ENCODE measurements around the gene EVL.
"Not testable (repeated sequence)": the region's sequence is repeated elsewhere in the genome, so short reads cannot be mapped to it uniquely, and the experiment has no call there.

Gene EVL

DNA sequence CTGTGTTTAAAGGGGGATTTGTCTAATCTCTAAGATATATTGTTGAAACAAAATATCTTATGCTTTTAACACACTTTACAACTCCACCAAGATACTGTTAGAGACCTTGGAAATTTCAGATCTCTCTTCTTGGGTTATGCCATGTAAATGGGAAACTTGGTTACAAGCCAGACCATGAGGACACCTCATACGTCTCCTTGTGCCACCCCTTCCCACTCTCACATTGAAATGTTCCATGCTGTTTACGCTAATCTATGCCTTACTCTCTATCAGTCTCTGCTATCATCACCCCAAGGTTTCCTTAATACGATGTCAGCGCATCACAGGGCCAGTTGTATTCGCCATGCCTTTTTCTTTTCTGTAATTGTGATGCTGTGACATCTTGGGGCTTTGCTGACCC lies 107.6 kb downstream of the EVL start:
- DNase-seq (ENCODE audit: low spot score), result no peak

DNA sequence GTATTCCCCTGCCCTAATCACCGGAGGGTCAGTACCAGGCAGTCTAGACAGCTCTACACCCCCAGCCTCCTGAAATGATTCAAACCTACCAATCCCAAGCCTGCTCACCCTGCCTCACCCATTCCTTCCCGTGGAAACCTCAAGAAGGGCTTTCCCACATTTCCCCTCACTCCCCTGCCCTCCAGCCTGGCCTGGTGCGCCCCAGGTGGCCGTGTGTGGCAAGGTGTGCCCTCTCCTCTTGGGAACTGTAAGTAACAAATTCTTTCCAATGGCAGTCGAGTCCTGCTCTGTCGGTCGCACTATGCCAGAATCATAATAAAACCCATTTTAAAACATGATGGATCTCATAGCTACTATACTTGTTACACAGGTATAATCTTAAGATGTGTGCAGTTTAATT lies 108.1 kb downstream of the EVL start:
- no peak for DNase-seq (ENCODE audit: low spot score)

DNA sequence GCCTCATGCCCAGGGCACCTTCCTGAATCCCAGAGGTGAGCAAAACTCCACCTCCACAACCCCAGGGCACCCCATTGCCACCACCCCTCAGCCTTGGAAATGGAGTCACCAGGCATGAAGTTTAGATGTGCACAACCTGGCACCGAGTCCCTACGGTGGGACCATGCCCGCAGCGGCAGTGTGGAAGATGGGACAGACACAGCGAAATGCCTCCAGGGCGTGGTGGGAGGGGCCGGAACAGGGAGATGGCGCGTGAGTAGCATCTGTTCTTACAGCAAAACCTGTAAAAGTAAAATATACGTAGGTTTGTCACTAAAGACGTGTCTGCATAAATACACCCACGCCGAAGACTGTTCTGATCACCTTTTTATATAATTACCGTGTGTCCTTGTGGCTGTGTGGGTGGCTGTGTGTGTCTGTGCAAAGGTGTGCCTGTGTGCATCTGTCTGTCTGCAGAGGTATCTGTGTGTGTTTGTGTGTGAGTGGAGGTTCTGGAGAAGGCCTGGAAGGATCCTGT lies 111.6 kb downstream of the EVL start:
- DNase-seq (ENCODE audit: low spot score), result no peak

DNA sequence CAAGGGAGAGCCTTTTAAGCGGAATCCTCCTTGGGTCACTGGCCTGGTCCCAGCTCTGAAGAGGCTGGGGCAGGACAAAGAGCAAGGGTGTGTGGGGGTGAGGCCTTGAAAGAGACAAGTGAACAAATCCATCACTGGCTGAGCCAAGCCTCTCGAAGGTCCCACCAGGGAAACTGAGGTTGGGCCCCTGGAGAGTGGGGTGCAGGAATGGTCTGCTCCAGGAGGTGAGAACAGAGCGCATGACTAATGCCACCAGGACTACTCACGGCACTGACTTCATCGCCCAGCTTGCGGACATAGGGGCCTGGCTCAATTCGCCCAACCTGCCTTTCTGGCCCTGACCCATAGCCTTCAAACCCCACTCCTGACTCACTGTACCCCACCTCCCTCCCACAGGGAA lies 113.5 kb downstream of the EVL start:
- DNase-seq (ENCODE audit: low spot score), result peak; percentile 23

DNA sequence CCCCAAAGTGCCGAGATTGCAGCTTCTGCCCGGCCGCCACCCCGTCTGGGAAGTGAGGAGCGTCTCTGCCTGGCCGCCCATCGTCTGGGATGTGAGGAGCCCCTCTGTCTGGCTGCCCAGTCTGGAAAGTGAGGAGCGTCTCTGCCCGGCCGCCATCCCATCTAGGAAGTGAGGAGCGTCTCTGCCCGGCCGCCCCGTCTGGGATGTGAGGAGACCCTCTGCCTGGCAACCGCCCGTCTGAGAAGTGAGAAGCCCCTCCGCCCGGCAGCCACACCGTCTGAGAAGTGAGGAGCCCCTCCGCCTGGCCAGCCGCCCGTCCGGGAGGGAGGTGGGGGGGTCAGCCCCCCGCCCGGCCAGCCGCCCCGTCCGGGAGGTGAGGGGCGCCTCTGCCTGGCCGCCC lies 115.4 kb downstream of the EVL start:
- DNase-seq (ENCODE audit: low spot score), result not testable (repeated sequence)

DNA sequence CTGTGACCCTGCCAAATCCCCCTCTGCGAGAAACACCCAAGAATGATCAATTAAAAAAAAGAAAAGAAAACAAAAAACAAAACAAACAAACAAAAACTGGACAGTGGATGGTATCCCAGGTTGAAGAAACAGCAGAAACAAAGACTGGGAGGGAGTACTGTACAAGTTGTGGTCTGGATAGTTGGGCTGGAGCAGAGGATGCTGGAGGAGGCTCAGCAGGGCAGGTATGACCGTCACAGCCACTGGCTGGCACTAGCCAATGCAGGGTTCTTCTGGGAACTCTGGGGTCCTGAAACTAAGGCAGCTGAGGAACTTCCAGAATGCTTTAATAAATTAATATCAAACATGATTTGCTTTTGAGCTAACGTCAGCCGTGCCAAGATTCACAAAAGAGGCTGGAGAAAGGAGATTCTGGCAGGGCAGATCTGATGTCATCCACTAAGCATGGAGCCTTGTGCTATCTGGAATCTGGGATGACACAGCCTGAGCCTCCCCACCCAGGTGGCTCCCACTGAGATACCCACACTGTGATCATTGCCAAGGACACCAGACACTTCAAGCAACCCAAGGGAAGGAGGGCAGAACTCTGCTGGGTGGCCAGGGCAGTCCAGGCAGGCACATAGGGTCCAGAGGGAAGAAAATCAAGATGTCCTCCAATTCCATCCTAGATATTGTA lies 116.8 kb downstream of the EVL start:
- DNase-seq (ENCODE audit: low spot score), result not testable (repeated sequence)

DNA sequence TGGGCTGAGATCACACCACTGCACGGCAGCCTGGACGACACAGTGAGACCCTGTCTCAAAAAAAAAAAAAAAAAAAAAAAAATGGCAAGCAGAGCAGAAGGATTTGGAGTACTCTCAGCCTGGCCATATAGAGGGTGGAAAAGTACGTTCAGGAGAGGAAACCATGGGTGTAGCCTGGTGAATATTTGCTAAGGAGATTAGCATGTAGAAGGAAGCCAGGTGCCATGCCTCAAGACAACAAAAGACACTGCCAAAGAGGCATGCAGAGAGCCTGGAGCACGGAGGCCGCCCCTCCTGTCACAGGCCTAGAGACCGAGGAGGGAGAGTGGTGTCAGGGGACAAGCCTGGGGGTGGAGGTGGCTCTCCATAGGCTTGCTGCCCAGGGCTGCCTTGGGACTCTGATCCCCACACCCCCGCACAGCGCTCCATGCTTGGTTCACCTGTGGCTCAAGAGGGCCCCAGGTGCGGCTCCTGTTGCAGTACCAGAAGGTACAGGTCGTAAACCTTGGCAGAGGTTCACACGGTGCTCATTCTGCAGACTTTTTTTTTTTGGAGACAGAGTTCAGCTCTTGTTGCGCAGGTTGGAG lies 122.1 kb downstream of the EVL start:
- no peak for DNase-seq (ENCODE audit: low spot score)

DNA sequence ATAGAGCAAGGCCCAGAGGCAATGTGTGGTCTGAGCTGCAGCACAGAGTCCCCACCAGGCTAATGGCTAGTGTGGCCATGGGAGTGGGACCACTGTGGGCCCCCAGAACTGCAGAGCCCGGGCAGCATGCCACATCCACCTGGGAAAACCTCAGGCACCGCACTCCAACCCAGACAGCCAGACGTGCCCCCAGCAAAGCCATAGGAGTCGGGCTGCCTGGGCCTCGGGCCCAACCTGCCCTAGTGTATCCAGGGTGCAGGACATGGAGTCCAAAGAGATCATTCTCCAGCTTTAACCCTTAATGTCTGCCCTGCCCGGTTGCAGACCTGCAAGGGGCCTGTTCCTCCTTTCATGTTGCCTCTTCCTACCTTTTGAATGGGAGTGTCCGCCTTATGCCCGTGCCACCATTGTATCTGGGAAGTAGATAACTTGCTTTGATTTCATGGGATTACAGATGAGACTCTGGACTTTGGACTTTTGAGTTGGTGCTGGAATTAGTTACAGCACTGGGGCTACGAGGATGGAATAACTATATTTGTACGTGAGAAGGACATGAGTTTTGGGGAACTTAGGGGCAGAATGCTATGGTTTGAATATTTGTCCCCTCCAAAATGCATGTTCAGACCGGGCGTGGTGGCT lies 123.3 kb downstream of the EVL start:
- DNase-seq (ENCODE audit: low spot score), result no peak

DNA sequence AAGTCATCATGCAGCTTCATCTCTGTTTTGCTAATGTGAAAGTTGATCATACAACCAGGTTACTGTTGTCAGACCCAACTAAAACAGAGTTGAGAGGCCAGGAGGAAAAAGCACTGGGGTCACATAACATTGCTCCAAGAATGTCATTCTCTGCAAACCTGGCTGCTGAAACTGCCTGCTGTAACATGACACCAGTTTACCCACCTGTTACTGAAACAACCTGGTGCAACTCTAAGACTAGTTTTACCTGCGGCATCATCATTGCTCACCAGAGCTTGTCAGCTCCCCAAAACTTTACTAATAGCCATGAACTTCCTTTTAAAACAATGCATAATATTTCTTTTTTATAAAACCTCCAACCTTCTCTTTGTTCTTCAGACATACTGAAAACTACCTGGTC lies 124.9 kb downstream of the EVL start:
- no peak for DNase-seq (ENCODE audit: low spot score)

DNA sequence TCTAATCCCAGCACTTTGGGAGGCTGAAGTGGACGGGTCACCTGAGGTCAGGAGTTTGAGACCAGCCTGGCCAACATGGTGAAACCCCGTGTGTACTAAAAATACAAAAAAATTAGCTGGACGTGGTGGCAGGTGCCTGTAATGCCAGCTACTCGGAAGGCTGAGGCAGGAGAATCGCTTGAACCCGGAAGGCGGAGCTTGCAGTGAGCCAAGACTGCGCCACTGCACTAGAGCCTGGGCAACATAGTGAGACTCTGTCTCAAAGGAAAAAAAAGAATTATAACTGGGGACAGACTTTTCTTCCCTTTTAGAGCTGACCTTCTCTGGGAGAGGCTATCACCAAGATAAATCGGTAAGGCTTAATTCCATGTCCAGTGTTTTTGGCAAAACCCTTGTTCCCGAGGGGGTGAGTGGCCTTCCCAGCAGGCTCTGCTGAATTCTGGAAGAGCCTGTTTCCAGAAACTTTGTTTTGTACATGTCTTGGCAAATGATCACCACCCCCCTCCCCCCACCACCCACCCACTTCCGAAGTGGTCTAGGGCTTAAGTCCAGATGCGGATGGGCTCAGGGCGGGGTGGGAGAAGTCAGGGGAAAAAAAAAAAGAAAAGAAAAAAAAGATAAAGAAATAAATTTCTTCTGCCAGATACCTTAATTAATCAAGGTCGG lies 126.5 kb downstream of the EVL start:
- no peak for DNase-seq (ENCODE audit: low spot score)

DNA sequence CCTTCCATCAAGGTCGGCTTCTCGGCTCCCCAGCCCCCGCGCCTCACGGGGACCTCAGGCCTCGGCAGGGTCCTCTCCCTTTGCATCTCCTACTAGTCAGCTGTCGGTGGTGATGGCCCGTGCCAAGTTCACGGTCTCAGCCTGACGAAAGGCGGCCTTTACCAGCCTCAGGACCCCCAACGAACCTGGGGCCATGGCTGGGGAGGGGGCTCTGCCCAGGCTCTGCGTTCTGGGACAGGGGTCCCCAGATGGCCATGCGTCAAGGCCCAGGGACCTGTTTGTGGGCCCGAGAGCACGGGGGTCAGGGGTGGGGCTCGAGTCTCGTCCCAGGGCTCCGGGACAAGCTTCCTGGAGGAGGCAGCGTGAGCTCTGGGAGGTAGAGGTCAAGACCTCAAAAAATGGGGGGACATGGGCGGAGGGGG lies 127.0 kb downstream of the EVL start:
- DNase-seq (ENCODE audit: low spot score), result no peak

DNA sequence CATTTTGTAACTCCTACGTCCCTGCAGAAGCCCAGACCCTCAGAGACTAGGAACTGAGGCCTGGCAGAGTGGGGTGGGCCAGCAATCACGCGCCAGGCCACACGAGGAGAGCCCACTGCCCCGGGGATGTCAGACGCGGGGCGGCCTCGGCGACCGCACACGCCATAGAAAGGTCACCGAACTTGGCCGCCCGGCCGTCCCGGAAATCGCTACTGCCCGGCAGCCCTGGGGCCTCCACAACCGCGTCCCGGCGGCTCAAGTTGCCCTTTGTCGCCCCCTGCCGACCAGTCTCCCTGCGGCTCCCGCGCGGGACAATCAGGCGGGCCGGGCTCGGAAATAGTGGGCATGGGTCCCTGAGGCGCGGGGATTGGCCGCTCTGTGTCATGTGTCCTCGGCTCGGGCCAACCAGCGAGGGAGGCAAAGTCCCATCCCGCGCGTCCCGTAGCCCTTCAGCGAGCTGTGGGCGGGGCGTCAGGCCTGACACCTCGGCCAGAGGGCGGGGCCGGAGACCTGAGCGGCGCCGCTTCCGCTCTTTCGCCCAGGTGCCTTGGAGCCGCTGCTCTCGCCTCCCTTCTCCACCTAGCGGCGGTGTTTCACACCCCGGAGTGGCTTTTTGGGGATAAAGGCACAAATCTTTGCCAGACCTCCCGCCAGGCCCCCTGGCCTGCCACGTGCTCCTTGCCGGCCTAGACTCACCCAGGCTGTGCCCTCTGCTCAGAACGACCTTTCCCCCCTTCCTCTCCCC lies 127.6 kb downstream of the EVL start:
- peak; percentile 97 for DNase-seq (ENCODE audit: low spot score)
